ENCODE data around the gene NCF4.

Gene NCF4

DNA sequence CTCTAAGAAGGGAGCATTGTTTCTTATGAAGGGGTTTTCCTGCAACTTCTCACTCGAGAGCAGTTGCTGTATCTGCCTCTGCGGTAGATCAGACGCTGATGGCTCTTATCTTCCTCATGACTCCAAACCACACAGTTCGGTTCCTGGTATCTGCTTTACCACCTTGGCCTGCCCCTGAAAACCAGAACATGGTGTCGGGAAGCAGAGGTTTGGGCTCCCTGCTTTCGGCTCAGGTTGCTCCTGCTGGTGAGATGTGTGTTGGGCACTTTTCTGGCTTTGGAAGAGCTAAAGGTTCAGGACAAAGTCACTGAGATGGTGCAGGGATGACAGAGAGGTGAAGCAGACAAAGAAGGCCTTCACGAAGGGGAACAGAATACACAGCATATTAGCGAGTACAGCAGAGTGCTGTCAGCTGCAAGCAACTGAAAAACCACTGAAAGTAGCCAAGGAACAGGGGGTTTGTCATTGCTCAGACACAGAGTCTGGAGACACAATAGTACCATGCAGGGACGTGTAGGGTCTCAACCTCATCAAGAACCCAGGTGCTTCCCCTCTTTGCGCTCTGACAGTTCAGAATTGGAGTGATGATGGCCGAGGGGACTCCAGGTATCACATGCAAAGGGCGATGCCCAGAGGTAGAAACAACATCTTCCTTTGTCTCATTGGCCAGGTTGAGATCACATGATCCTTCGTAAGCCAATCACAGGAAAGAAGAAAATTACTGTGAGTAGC is 40.8 kb downstream of the NCF4 start:
- H3K27ac ChIP-seq (ENCODE audit: low read depth, low read length) = no peak overlapping the region
- no peaks in the 10 kb centered on the region for H3K9me3 ChIP-seq (ENCODE audit: low read length)

GRCh38 chr22:36902143-36902926 is 41.5 kb downstream of the NCF4 start:
- no peak overlapping the region for H3K27ac ChIP-seq (ENCODE audit: low read depth, low read length)
- H3K36me3 ChIP-seq (ENCODE audit: insufficient read depth, low read length) = no peaks in the 10 kb centered on the region
- no peak overlapping the region for H3K9ac ChIP-seq (ENCODE audit: low read length)
- no peaks in the 10 kb centered on the region for H3K4me1 ChIP-seq (ENCODE audit: insufficient read depth, low read length)
- H3K27me3 ChIP-seq (ENCODE audit: control insufficient read depth in 1 of 2, insufficient read depth in 2 of 2, low read length in 2 of 2) = no peaks in the 10 kb centered on the region
- no peak overlapping the region for H3K4me3 ChIP-seq (ENCODE audit: low read depth in 1 of 2, low read length in 2 of 2)
- no peaks in the 10 kb centered on the region for H3K9me3 ChIP-seq (ENCODE audit: low read length)

More for the DNA sequence above, 40.8 kb downstream of the NCF4 start:
- no peaks in the 10 kb centered on the region for H3K36me3 ChIP-seq (ENCODE audit: insufficient read depth, low read length)
- no peaks in the 10 kb centered on the region for H3K27me3 ChIP-seq (ENCODE audit: control insufficient read depth in 1 of 2, insufficient read depth in 2 of 2, low read length in 2 of 2)
- H3K4me1 ChIP-seq (ENCODE audit: insufficient read depth, low read length) = no peaks in the 10 kb centered on the region
- no peak overlapping the region for H3K4me3 ChIP-seq (ENCODE audit: low read depth in 1 of 2, low read length in 2 of 2)
- no peak overlapping the region for H3K9ac ChIP-seq (ENCODE audit: low read length)

DNA sequence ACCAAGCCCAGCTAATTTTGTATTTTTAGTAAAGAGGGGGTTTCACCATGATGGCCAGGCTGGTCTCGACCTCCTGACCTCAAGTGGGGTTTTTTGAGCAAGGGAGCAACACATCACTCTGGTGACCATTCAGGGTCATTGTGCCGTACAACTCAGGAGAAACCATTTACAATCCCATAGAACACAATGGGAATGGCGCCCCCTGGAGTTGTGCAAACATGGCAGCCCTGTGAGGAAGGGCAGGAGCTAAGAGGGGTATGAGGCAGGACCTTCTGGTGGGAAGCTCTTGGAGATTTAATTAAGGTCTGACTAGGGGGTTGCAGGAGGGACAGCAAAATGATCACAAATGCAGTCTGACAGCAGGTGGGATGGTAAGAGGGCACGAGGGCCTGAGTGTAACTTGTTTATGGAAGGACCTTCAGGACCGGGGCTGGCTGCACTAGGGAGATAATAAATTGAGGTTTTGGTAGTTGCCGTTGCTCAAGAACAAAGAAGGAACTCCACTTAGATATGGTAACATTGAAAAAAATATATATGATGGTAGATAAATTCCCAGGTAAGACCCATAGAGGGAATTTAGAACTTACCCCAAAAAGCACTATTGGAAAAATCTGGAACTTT is 43.6 kb downstream of the NCF4 start:
- H3K27me3 ChIP-seq (ENCODE audit: control insufficient read depth in 1 of 2, insufficient read depth in 2 of 2, low read length in 2 of 2) = no peaks in the 10 kb centered on the region
- no peak overlapping the region for H3K4me3 ChIP-seq (ENCODE audit: low read depth in 1 of 2, low read length in 2 of 2)
- H3K36me3 ChIP-seq (ENCODE audit: insufficient read depth, low read length) = no peaks in the 10 kb centered on the region
- H3K9me3 ChIP-seq (ENCODE audit: low read length) = no peaks in the 10 kb centered on the region
- H3K9ac ChIP-seq (ENCODE audit: low read length) = no peak overlapping the region
- no peaks in the 10 kb centered on the region for H3K4me1 ChIP-seq (ENCODE audit: insufficient read depth, low read length)
- no peak overlapping the region for H3K27ac ChIP-seq (ENCODE audit: low read depth, low read length)

DNA sequence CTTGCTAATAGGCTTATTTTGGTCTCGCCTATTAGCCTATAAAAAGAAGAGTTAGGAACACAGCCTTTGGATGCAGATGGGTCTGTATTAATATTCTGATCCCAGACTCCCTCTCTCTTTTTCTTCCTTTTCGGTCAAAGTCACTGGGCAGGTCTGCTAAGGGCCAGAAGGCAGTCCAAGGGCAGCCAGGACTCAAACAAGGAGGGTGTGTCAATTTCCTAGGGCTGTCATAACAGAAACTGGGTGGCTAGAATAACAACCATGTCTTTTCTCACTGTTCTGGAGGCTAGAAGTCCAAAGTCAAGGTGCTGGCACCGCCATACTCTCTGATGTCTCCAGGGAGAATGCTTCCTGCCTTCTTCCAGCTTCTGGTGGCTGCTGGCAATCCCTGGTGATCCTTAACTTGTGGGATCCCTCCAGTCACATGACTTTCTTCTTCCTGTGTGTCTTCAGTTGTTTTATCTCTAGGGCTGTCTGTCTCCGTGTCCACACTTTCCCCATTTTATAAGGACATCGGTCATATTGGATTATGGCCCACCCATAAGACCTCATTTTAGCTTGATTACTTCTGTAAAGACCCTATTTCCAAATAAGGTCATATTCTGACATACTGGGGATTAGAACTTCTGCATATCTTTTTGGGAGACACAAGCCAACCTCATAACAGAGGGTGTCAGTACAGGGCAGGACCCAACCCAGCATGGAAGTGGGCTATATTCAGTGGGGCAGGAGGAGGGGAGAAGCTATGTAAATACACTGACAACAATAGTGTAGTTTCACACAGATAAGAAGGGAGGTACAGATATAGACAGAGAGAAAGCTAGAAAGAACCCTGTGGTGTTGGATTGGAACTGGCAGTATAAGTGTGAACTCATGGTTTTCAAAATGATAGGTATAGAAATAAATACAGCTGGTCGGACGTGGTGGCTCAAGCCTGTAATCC is 46.7 kb downstream of the NCF4 start:
- Histone ChIP-seq H3K4me1 (ENCODE audit: insufficient read depth, low read length) (peaks cover 3% of the 10 kb centered on the region), H3K27ac (ENCODE audit: low read depth, low read length) (no peak overlapping the region), H3K27me3 (ENCODE audit: control insufficient read depth in 1 of 2, insufficient read depth in 2 of 2, low read length in 2 of 2) (no peaks in the 10 kb centered on the region), H3K9ac (ENCODE audit: low read length) (no peak overlapping the region), H3K4me3 (ENCODE audit: low read depth in 1 of 2, low read length in 2 of 2) (no peak overlapping the region), H3K36me3 (ENCODE audit: insufficient read depth, low read length) (no peaks in the 10 kb centered on the region), H3K9me3 (ENCODE audit: low read length) (no peaks in the 10 kb centered on the region)

DNA sequence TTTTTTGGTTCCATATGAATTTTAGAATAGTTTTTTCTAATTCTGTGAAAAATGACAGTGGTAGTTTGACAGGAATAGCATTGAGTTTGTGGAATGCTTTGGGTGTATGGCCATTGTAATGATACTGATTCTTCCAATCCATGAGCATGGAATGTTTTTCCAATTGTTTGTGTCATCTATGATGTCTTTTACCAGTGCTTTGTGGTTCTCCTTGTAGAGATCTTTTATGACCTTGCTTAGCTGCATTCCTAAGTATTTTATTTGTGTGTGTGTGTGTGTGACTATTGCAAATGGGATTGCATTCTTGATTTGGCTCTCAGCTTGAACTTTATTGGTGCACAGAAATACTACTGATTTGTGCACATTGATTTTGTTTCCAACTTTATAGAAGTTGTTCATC is 49.7 kb downstream of the NCF4 start:
- Histone ChIP-seq H3K27me3 (ENCODE audit: control insufficient read depth in 1 of 2, insufficient read depth in 2 of 2, low read length in 2 of 2) (no peaks in the 10 kb centered on the region), H3K36me3 (ENCODE audit: insufficient read depth, low read length) (no peaks in the 10 kb centered on the region), H3K4me3 (ENCODE audit: low read depth in 1 of 2, low read length in 2 of 2) (no peak overlapping the region), H3K9me3 (ENCODE audit: low read length) (no peaks in the 10 kb centered on the region), H3K4me1 (ENCODE audit: insufficient read depth, low read length) (peaks cover 8% of the 10 kb centered on the region), H3K27ac (ENCODE audit: low read depth, low read length) (no peak overlapping the region), H3K9ac (ENCODE audit: low read length) (no peak overlapping the region)

- Histone ChIP-seq H3K4me3 (ENCODE audit: low read depth in 1 of 2, low read length in 2 of 2) (no peak overlapping the region), H3K9ac (ENCODE audit: low read length) (no peak overlapping the region), H3K36me3 (ENCODE audit: insufficient read depth, low read length) (no peaks in the 10 kb centered on the region), H3K4me1 (ENCODE audit: insufficient read depth, low read length) (peaks cover 8% of the 10 kb centered on the region), H3K27ac (ENCODE audit: low read depth, low read length) (no peak overlapping the region), H3K9me3 (ENCODE audit: low read length) (no peaks in the 10 kb centered on the region), H3K27me3 (ENCODE audit: control insufficient read depth in 1 of 2, insufficient read depth in 2 of 2, low read length in 2 of 2) (no peaks in the 10 kb centered on the region)
Observed at GRCh38 chr22:36911887-36912661, 51.3 kb downstream of the NCF4 start.

DNA sequence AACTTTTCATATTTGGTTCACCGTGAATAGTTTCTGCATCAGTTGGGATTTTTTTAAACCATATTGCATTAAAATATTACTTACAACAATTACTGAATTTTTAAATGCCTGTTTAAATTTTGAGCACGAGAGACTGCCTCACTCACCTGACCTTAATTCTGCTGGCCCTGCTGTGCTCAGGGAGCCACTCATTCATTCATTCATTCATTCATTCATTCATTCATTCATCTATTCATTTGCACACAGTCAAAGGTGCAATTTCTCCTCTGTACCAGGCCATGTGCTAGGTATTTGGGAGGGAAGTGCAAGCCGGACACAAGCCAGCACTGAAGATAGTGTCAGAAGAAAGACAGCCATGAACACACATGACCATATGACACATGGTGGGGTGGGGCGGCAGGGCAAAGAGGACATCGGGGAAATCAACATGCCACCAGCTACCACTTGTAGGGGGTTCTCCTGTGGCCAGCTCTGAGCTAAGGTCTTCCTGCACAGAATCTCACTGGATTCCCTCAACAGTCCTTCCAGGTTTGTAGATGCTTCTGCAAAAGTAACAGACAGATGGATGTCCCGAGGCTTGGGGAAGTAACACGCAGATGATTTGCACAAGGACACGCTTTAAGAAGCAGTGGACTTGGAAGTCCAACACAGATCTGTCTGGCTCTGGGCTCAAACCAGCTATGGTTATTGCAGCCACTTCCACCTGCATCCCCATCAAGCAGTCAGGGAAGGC is 52.1 kb downstream of the NCF4 start:
- H3K4me1 ChIP-seq (ENCODE audit: insufficient read depth, low read length) = peaks cover 8% of the 10 kb centered on the region
- H3K4me3 ChIP-seq (ENCODE audit: low read depth in 1 of 2, low read length in 2 of 2) = no peak overlapping the region
- H3K36me3 ChIP-seq (ENCODE audit: insufficient read depth, low read length) = no peaks in the 10 kb centered on the region
- H3K9ac ChIP-seq (ENCODE audit: low read length) = no peak overlapping the region
- no peaks in the 10 kb centered on the region for H3K27me3 ChIP-seq (ENCODE audit: control insufficient read depth in 1 of 2, insufficient read depth in 2 of 2, low read length in 2 of 2)
- no peaks in the 10 kb centered on the region for H3K9me3 ChIP-seq (ENCODE audit: low read length)
- no peak overlapping the region for H3K27ac ChIP-seq (ENCODE audit: low read depth, low read length)

- no peaks in the 10 kb centered on the region for H3K9me3 ChIP-seq (ENCODE audit: low read length)
- H3K36me3 ChIP-seq (ENCODE audit: insufficient read depth, low read length) = no peaks in the 10 kb centered on the region
- no peak within 1 kb of the TSS for H3K27ac ChIP-seq (ENCODE audit: low read depth, low read length)
- H3K27me3 ChIP-seq (ENCODE audit: control insufficient read depth in 1 of 2, insufficient read depth in 2 of 2, low read length in 2 of 2) = no peaks in the 10 kb centered on the region
- H3K4me3 ChIP-seq (ENCODE audit: low read depth in 1 of 2, low read length in 2 of 2) = peak within 1 kb of the TSS in 1 of 2 donors; percentile 20
- H3K9ac ChIP-seq (ENCODE audit: low read length) = no peak within 1 kb of the TSS
- H3K4me1 ChIP-seq (ENCODE audit: insufficient read depth, low read length) = peaks cover 8% of the 10 kb centered on the region
Observed at GRCh38 chr22:36913427-36914389, 52.9 kb downstream of the NCF4 start, which contains the start of gene CSF2RB. Gene CSF2RB, plus strand, starts transcription at chr22:36913628. Its CDS starts 8,580 bp downstream, at chr22:36922208.

GRCh38 chr22:36914390-36914752 is 53.6 kb downstream of the NCF4 start:
- H3K9ac ChIP-seq (ENCODE audit: low read length) = no peak overlapping the region
- H3K27me3 ChIP-seq (ENCODE audit: control insufficient read depth in 1 of 2, insufficient read depth in 2 of 2, low read length in 2 of 2) = no peaks in the 10 kb centered on the region
- no peaks in the 10 kb centered on the region for H3K9me3 ChIP-seq (ENCODE audit: low read length)
- H3K4me3 ChIP-seq (ENCODE audit: low read depth in 1 of 2, low read length in 2 of 2) = no peak overlapping the region
- H3K27ac ChIP-seq (ENCODE audit: low read depth, low read length) = no peak overlapping the region
- H3K36me3 ChIP-seq (ENCODE audit: insufficient read depth, low read length) = no peaks in the 10 kb centered on the region
- peaks cover 8% of the 10 kb centered on the region for H3K4me1 ChIP-seq (ENCODE audit: insufficient read depth, low read length)
